Adrenal gland (tissue), 5 donors: ENCODE results near the gene PRKG1.

Source experiments
- POLR2A ChIP-seq, 2 donors: fragments of 450-650 bp; IDR thresholded peaks; one replicate each; pipeline ENCODE4 v1.6.1; 2017; ENCODE audit warnings: antibody characterized with exemption in 2 of 2, mild to moderate bottlenecking in 2 of 2, moderate library complexity in 1 of 2
- TF ChIP-seq, protein P1 (sequence below), 6 experiments: fragments of 450-650 bp in 4 of 6; fragments of 200-600 bp in 2 of 6; sonication (generic) in 1 of 6; IDR thresholded peaks; 1 replicate in 5 of 6; 2 replicates in 1 of 6; pipeline versions ENCODE4 v1.5.1 to v1.8.0; 2016 to 2021; ENCODE audit warnings: antibody characterized with exemption in 6 of 6, mild to moderate bottlenecking in 2 of 6, moderate library complexity in 1 of 6
- donor health status: DM: no; HTN: no; CAD: no.

GRCh38 chr10:51344371-51344770 is 270.1 kb downstream of the PRKG1 start:
- TF ChIP-seq POLR2A (IDR thresholded peaks at IDR 0.05): no peak
- TF ChIP-seq, protein P1, sequence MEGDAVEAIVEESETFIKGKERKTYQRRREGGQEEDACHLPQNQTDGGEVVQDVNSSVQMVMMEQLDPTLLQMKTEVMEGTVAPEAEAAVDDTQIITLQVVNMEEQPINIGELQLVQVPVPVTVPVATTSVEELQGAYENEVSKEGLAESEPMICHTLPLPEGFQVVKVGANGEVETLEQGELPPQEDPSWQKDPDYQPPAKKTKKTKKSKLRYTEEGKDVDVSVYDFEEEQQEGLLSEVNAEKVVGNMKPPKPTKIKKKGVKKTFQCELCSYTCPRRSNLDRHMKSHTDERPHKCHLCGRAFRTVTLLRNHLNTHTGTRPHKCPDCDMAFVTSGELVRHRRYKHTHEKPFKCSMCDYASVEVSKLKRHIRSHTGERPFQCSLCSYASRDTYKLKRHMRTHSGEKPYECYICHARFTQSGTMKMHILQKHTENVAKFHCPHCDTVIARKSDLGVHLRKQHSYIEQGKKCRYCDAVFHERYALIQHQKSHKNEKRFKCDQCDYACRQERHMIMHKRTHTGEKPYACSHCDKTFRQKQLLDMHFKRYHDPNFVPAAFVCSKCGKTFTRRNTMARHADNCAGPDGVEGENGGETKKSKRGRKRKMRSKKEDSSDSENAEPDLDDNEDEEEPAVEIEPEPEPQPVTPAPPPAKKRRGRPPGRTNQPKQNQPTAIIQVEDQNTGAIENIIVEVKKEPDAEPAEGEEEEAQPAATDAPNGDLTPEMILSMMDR (IDR thresholded peaks at IDR 0.05): no peak
